MCF 10A (cell line): ENCODE data around the gene MRPS16. TPM values are rescaled to one million over a fixed set of nuclear protein-coding genes. Genes with fewer than 3 reads are reported as not detected.

Experiments
- BruUV-seq: library from RNA; stranded (reverse); fragments of 400-500 nt; replicated peaks from 2 replicates; lab custom pipeline; 2021; lab: Mats Ljungman, UMichigan
- CTCF ChIA-PET: fragments of 300-600 bp; sonication (Branson Sonifier 250); formaldehyde crosslinking; extraction: SDS; loops from one replicate; lab custom pipeline; 2021; ENCODE audit warnings: antibody characterized with exemption, inconsistent platforms; lab: Yijun Ruan, JAX
- POLR2A ChIA-PET: fragments of 300-600, 350-650 bp; sonication (Branson Sonifier 250); formaldehyde crosslinking; extraction: SDS; loops from one replicate; lab custom pipeline; 2020; ENCODE audit warnings: antibody characterized with exemption, inconsistent platforms; lab: Yijun Ruan, JAX
- DNase-seq: peaks from one replicate; pipeline ENCODE4 v3.0.0-alpha.2; 2018; ENCODE audit not compliant: unreplicated experiment
- H3K27ac Mint-ChIP-seq: one replicate; pipeline ENCODE4 v1.8.0; 2022; ENCODE audit warnings: mild to moderate bottlenecking, low read depth, mixed read lengths; ENCODE audit not compliant: unreplicated experiment
- H3K27me3 Mint-ChIP-seq: one replicate; pipeline ENCODE4 v1.8.0; 2022; ENCODE audit warnings: mixed read lengths; ENCODE audit not compliant: insufficient read depth, unreplicated experiment
- H3K36me3 Mint-ChIP-seq: one replicate; pipeline ENCODE4 v1.8.0; 2022; ENCODE audit warnings: mild to moderate bottlenecking, moderate library complexity, mixed read lengths; ENCODE audit not compliant: insufficient read depth, unreplicated experiment
- H3K4me1 Mint-ChIP-seq: one replicate; pipeline ENCODE4 v1.8.0; 2022; ENCODE audit warnings: mixed read lengths; ENCODE audit not compliant: insufficient read depth, unreplicated experiment
- H3K4me3 Mint-ChIP-seq: one replicate; pipeline ENCODE4 v1.8.0; 2022; ENCODE audit warnings: mild to moderate bottlenecking, moderate library complexity, mixed read lengths; ENCODE audit not compliant: unreplicated experiment
- H3K9me3 Mint-ChIP-seq: one replicate; pipeline ENCODE4 v1.8.0; 2022; ENCODE audit warnings: mixed read lengths; ENCODE audit not compliant: unreplicated experiment
- intact Hi-C: fragments of 100-400 bp; cut with micrococcal nuclease; formaldehyde crosslinking; loops from 2 replicates; pipeline ENCODE4 v1.14.1; 2022
- total RNA-seq: library from RNA; stranded (reverse); gene quantifications from 2 replicates; pipeline ENCODE4 v1.2.3, GENCODE V29; 2022
- TF ChIP-seq, protein P1 (sequence below): fragments of 200-600 bp; IDR thresholded peaks from one replicate; pipeline ENCODE4 v1.8.0; 2022; ENCODE audit warnings: antibody characterized with exemption, mild to moderate bottlenecking; ENCODE audit not compliant: unreplicated experiment

MRPS16 gene
- total RNA-seq, 1 experiment from 2014 or later, result 203 TPM

DNA sequence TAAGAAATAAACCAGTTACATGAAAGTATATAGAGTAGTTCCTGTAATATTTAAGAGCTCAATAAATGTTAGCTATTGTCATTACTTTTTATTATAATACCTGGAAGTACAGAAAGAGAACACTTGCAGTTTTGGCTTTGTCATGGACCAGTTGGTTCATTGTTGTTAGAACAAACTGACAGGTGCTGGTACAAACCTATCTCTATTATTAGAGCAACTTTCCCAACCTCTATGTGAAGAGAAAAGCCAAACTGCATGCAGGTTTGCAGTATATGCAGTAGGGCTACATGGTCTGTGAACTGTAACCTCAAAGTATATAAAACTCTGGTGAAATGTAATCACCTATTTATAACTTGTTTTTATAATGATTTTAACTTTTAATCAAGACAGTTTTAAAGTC lies 25.8 kb downstream of the MRPS16 start:
- Mint-ChIP-seq H3K27ac (no peak overlapping the region), H3K9me3 (no peaks in the 10 kb centered on the region), H3K27me3 (no peaks in the 10 kb centered on the region), H3K4me1 (no peaks in the 10 kb centered on the region), H3K4me3 (no peak overlapping the region), H3K36me3 (peaks cover 22% of the 10 kb centered on the region)
- TF ChIP-seq, protein P1, sequence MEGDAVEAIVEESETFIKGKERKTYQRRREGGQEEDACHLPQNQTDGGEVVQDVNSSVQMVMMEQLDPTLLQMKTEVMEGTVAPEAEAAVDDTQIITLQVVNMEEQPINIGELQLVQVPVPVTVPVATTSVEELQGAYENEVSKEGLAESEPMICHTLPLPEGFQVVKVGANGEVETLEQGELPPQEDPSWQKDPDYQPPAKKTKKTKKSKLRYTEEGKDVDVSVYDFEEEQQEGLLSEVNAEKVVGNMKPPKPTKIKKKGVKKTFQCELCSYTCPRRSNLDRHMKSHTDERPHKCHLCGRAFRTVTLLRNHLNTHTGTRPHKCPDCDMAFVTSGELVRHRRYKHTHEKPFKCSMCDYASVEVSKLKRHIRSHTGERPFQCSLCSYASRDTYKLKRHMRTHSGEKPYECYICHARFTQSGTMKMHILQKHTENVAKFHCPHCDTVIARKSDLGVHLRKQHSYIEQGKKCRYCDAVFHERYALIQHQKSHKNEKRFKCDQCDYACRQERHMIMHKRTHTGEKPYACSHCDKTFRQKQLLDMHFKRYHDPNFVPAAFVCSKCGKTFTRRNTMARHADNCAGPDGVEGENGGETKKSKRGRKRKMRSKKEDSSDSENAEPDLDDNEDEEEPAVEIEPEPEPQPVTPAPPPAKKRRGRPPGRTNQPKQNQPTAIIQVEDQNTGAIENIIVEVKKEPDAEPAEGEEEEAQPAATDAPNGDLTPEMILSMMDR, result no peak
- ChIA-PET POLR2A (interaction anchor here (1.7 kb wide), 1 partner anchor 27 kb away, joined by 8 read pairs; no protein-coding TSS in a partner anchor), CTCF (interaction anchor here (0.6 kb wide), 1 partner anchor 18 kb away, joined by 4 read pairs; no protein-coding TSS in a partner anchor)
- no TSS peak for BruUV-seq
- intact Hi-C loops, result no loop called here
- DNase-seq, result no peak

- Mint-ChIP-seq H3K4me3 (no peak overlapping the region), H3K4me1 (no peaks in the 10 kb centered on the region), H3K9me3 (no peaks in the 10 kb centered on the region), H3K27me3 (no peaks in the 10 kb centered on the region), H3K27ac (no peak overlapping the region), H3K36me3 (peaks cover 18% of the 10 kb centered on the region)
- ChIA-PET CTCF (interaction anchor here (0.6 to 0.7 kb wide), 2 partner anchors 15 to 81 kb away, joined by 3 read pairs; no protein-coding TSS in a partner anchor), POLR2A (interaction anchor here (0.6 to 1.7 kb wide), 4 partner anchors 13 to 1751 kb away, joined by 3 to 8 read pairs (median 6); no protein-coding TSS in a partner anchor)
- TF ChIP-seq, protein P1, result no peak
- peak; percentile 14 for DNase-seq
- no TSS peak for BruUV-seq
- intact Hi-C loops, result no loop called here
Observed at GRCh38 chr10:73225518-73225917, 26.9 kb downstream of the MRPS16 start.

GRCh38 chr10:73220989-73221388 lies 31.5 kb downstream of the MRPS16 start:
- TF ChIP-seq, protein P1, result no peak
- peaks cover 19% of the 10 kb centered on the region for H3K36me3 Mint-ChIP-seq
- BruUV-seq, result no TSS peak
- intact Hi-C loops, result no loop called here
- CTCF ChIA-PET, result no interaction called here
- no peaks in the 10 kb centered on the region for H3K4me1 Mint-ChIP-seq
- no peak overlapping the region for H3K27ac Mint-ChIP-seq
- POLR2A ChIA-PET, result no interaction called here
- no peak for DNase-seq
- H3K27me3 Mint-ChIP-seq, result no peaks in the 10 kb centered on the region
- no peak overlapping the region for H3K4me3 Mint-ChIP-seq
- no peaks in the 10 kb centered on the region for H3K9me3 Mint-ChIP-seq

DNA sequence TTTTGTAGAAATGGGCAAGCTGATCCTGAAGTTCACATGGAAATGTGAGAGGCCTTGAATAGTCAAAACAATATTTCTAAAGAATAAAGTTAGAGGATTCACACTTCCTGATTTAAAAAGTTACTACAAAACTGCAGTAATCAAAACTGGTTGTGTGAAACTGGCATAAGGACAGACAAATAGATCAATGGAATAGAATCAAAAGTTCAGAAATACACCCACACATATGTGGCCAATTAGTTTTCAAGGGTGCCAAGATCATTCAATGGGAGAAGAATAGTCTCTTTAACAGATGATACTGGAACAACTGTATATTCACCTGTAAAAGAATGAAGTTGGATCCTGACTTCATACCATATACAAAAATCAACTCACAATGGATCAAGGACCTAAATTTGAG lies 33.1 kb downstream of the MRPS16 start:
- ChIA-PET POLR2A (interaction anchor here (0.6 kb wide), 1 partner anchor 22 kb away, joined by 5 read pairs; no protein-coding TSS in a partner anchor), CTCF (no interaction called here)
- TF ChIP-seq, protein P1, result no peak

More for the DNA sequence above, 33.1 kb downstream of the MRPS16 start:
- DNase-seq, result no peak
- intact Hi-C loops, result no loop called here
- Mint-ChIP-seq H3K4me3 (no peak overlapping the region), H3K9me3 (no peaks in the 10 kb centered on the region), H3K27me3 (no peaks in the 10 kb centered on the region), H3K36me3 (peaks cover 13% of the 10 kb centered on the region), H3K4me1 (no peaks in the 10 kb centered on the region), H3K27ac (no peak overlapping the region)
- no TSS peak for BruUV-seq
